A549 (cell line): ENCODE data around the gene NXPH1. TPM values are rescaled to one million over a fixed set of nuclear protein-coding genes. Genes with fewer than 3 reads are reported as not detected.

ENCODE experiments used
- ATAC-seq, 2 experiments: fragments of 200-7000 bp in 1 of 2; fragments of >200 bp in 1 of 2; cut with Nextera tagmentation in 1 of 2; cut with Tn5 transposase in 1 of 2; 3 replicates each; pipeline versions ENCODE4 v1.8.0 to v1.9.1; 2018 to 2020; ENCODE audit warnings: mild to moderate bottlenecking in 1 of 2, moderate library complexity in 1 of 2
- CTCF ChIA-PET: fragments of 300-600 bp; sonication (Branson Sonifier 250); formaldehyde crosslinking; extraction: SDS; loops from one replicate; lab custom pipeline; 2021; ENCODE audit warnings: antibody characterized with exemption, inconsistent platforms; lab: Yijun Ruan, JAX
- POLR2A ChIA-PET: fragments of 350-600 bp; formaldehyde crosslinking; extraction: SDS; loops from one replicate; lab custom pipeline; 2021; ENCODE audit warnings: antibody characterized with exemption, inconsistent platforms; lab: Yijun Ruan, JAX
- DNase-seq, 2 experiments: peaks; one replicate each; pipeline versions ENCODE4 v3.0.0 to v3.0.0-alpha.2; 2011 to 2016; ENCODE audit warnings: low read depth in 1 of 2, low spot score in 1 of 2
- FAIRE-seq: peaks from 2 replicates; lab custom pipeline; 2011; peaks lifted over from hg19 to GRCh38; lab: Jason Lieb, UNC
- H3K27ac ChIP-seq, 2 experiments: fragments of >200 bp; sonication (Bioruptor Twin); formaldehyde crosslinking; 3 replicates each; pipeline ENCODE4 v1.5.1; 2016 to 2017
- H3K4me1 ChIP-seq: fragments of >200 bp; sonication (Bioruptor Twin); formaldehyde crosslinking; 3 replicates; pipeline ENCODE4 v1.6.1; 2016
- H3K4me2 ChIP-seq: fragments of >200 bp; sonication (Bioruptor Twin); formaldehyde crosslinking; 3 replicates; pipeline ENCODE4 v1.6.1; 2016
- H3K4me3 ChIP-seq: fragments of >200 bp; sonication (Bioruptor Twin); formaldehyde crosslinking; 3 replicates; pipeline ENCODE4 v1.5.1; 2016
- H3K9me3 ChIP-seq: fragments of >200 bp; sonication (Bioruptor Twin); formaldehyde crosslinking; 3 replicates; pipeline ENCODE4 v1.6.1; 2016
- CEBPB ChIP-seq, 2 experiments: fragments of >200 bp in 1 of 2; sonication (Bioruptor Twin) in 1 of 2; formaldehyde crosslinking in 1 of 2; IDR thresholded peaks; 2 replicates each; pipeline ENCODE4 v1.6.1; 2012 to 2016
- ESRRA ChIP-seq: fragments of 150-350 bp; IDR thresholded peaks from 2 replicates; pipeline ENCODE4 v1.6.1; 2014; ENCODE audit warnings: mild to moderate bottlenecking, low read length, borderline replicate concordance
- FOXS1 ChIP-seq: fragments of 250-450 bp; sonication (Bioruptor Pico); IDR thresholded peaks from 2 replicates; pipeline ENCODE4 v1.5.0; 2020; ENCODE audit warnings: mild to moderate bottlenecking, moderate library complexity
- HOXB5 ChIP-seq: fragments of 250-450 bp; sonication (Bioruptor Pico); IDR thresholded peaks from 2 replicates; pipeline ENCODE4 v1.5.0; 2020; ENCODE audit warnings: mild to moderate bottlenecking, moderate library complexity
- JUN ChIP-seq, 2 experiments: fragments of >200 bp; sonication (Bioruptor Twin); formaldehyde crosslinking; IDR thresholded peaks; 2 replicates in 1 of 2; 3 replicates in 1 of 2; pipeline ENCODE4 v1.6.1; 2016 to 2017
- JUNB ChIP-seq: fragments of >200 bp; sonication (Bioruptor Twin); formaldehyde crosslinking; IDR thresholded peaks from 2 replicates; pipeline ENCODE4 v1.6.1; 2016
- MYC ChIP-seq: IDR thresholded peaks from 2 replicates; pipeline ENCODE4 v1.6.1; 2012; ENCODE audit warnings: mild to moderate bottlenecking, inconsistent platforms, low read length, improper control_type of control experiment, borderline replicate concordance
- RFX5 ChIP-seq: fragments of 450-650 bp; IDR thresholded peaks from 2 replicates; pipeline ENCODE4 v1.7.1; 2014; ENCODE audit warnings: antibody characterized with exemption, mild to moderate bottlenecking, moderate library complexity
- RNF2 ChIP-seq: fragments of 200-600 bp; sonication (generic); IDR thresholded peaks from 2 replicates; pipeline ENCODE4 v1.6.1; 2016; ENCODE audit warnings: low read depth, mild to moderate bottlenecking, antibody characterized with exemption, moderate library complexity, borderline replicate concordance
- SMC3 ChIP-seq: fragments of >200 bp; sonication (Bioruptor Twin); formaldehyde crosslinking; IDR thresholded peaks from 3 replicates; pipeline ENCODE4 v1.6.1; 2018; ENCODE audit warnings: inconsistent platforms
- polyA plus RNA-seq, 4 experiments: library from polyadenylated mRNA; depleted of rRNA in 3 of 4; stranded (reverse); fragments of >200 nt; fragmentation: RNase III in 1 of 4; extraction: RNeasy Plus Mini Kit Qiagen cat#74134 plus additional on column Dnase treatment in 1 of 4; gene quantifications; 2 replicates in 3 of 4; 3 replicates in 1 of 4; pipeline ENCODE4 v1.2.3, GENCODE V29; 2011 to 2017
- TF ChIP-seq, protein P1 (sequence below): fragments of 250-450 bp; sonication (Bioruptor Pico); IDR thresholded peaks from 2 replicates; pipeline ENCODE4 v1.5.0; 2021; ENCODE audit warnings: mild to moderate bottlenecking, moderate library complexity, borderline replicate concordance
- TF ChIP-seq, protein P2 (sequence below): IDR thresholded peaks from 2 replicates; pipeline ENCODE4 v1.6.1; 2012
- TF ChIP-seq, protein P3 (sequence below): fragments of >200 bp; sonication (Bioruptor Twin); formaldehyde crosslinking; IDR thresholded peaks from 3 replicates; pipeline ENCODE4 v1.5.1; 2016
- TF ChIP-seq, protein P4 (sequence below): fragments of 250-450 bp; sonication (Bioruptor Pico); IDR thresholded peaks from 2 replicates; pipeline ENCODE4 v1.5.0; 2020; ENCODE audit warnings: low read depth, mild to moderate bottlenecking, moderate library complexity
- TF ChIP-seq, protein P5 (sequence below): IDR thresholded peaks from 2 replicates; pipeline ENCODE4 v1.6.1; 2012; ENCODE audit warnings: low read depth, borderline replicate concordance
- TF ChIP-seq, protein P6 (sequence below): fragments of 200-600 bp; sonication (generic); IDR thresholded peaks from 2 replicates; pipeline ENCODE4 v1.6.1; 2016; ENCODE audit warnings: antibody characterized with exemption, mild to moderate bottlenecking, moderate library complexity

Gene NXPH1
- polyA plus RNA-seq, 2 of the 4 experiments (the other 2 are of a cell fraction) = not detected

DNA sequence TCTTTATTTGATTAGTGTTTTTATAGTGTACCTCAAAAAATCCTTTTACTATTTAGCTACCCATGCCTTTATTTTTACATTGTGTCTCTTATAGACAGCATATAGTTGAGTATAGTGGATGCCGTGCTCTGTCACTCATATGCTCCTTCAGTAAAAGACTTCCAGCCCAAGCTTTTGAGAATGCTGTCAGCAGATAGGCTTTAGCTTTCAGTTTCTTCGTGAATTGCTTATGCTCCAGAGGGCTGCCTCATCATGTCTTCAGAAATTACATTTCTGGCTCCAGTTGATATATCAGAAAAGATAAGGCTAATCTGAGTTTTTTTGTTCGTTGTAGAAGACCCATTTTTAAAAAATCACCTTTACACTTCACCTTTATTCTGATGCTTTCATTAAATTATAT, 332.0 kb downstream of the NXPH1 start (continued):
- TF ChIP-seq, protein P1, sequence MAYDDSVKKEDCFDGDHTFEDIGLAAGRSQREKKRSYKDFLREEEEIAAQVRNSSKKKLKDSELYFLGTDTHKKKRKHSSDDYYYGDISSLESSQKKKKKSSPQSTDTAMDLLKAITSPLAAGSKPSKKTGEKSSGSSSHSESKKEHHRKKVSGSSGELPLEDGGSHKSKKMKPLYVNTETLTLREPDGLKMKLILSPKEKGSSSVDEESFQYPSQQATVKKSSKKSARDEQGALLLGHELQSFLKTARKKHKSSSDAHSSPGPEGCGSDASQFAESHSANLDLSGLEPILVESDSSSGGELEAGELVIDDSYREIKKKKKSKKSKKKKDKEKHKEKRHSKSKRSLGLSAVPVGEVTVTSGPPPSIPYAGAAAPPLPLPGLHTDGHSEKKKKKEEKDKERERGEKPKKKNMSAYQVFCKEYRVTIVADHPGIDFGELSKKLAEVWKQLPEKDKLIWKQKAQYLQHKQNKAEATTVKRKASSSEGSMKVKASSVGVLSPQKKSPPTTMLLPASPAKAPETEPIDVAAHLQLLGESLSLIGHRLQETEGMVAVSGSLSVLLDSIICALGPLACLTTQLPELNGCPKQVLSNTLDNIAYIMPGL (CRISPR knock-in tag) = no peak
- TF ChIP-seq CEBPB (IDR thresholded peaks at IDR 0.05) = no peak
- TF ChIP-seq, protein P2, sequence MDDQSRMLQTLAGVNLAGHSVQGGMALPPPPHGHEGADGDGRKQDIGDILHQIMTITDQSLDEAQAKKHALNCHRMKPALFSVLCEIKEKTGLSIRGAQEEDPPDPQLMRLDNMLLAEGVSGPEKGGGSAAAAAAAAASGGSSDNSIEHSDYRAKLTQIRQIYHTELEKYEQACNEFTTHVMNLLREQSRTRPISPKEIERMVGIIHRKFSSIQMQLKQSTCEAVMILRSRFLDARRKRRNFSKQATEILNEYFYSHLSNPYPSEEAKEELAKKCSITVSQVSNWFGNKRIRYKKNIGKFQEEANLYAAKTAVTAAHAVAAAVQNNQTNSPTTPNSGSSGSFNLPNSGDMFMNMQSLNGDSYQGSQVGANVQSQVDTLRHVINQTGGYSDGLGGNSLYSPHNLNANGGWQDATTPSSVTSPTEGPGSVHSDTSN = no peak
- TF ChIP-seq RNF2 = no peak
- TF ChIP-seq, protein P3, sequence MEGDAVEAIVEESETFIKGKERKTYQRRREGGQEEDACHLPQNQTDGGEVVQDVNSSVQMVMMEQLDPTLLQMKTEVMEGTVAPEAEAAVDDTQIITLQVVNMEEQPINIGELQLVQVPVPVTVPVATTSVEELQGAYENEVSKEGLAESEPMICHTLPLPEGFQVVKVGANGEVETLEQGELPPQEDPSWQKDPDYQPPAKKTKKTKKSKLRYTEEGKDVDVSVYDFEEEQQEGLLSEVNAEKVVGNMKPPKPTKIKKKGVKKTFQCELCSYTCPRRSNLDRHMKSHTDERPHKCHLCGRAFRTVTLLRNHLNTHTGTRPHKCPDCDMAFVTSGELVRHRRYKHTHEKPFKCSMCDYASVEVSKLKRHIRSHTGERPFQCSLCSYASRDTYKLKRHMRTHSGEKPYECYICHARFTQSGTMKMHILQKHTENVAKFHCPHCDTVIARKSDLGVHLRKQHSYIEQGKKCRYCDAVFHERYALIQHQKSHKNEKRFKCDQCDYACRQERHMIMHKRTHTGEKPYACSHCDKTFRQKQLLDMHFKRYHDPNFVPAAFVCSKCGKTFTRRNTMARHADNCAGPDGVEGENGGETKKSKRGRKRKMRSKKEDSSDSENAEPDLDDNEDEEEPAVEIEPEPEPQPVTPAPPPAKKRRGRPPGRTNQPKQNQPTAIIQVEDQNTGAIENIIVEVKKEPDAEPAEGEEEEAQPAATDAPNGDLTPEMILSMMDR = no peak
- TF ChIP-seq JUN (IDR thresholded peaks at IDR 0.05) = no peak
- TF ChIP-seq, protein P4, sequence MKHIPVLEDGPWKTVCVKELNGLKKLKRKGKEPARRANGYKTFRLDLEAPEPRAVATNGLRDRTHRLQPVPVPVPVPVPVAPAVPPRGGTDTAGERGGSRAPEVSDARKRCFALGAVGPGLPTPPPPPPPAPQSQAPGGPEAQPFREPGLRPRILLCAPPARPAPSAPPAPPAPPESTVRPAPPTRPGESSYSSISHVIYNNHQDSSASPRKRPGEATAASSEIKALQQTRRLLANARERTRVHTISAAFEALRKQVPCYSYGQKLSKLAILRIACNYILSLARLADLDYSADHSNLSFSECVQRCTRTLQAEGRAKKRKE (CRISPR knock-in tag) = no peak

DNA sequence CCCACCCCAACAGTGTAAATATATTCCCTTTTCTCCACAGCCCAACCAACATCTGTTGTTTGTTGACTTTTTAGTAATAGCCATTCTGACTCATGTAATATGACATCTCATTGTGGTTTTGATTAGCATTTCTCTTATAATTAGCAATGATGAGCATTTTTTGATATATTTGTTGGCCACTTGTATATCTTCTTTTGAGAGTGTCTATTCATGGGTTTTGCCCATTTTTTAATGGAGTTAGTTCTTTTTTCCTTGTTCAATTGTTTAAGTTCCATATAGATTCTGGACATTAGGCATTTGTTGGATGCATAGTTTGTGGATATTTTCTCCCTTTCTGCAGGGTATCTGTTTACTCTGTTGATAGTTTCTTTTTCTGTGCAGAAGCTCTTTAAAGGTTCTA, 340.1 kb downstream of the NXPH1 start:
- ATAC-seq = no peak
- no peaks in the 10 kb centered on the region for H3K9me3 ChIP-seq
- DNase-seq = no peak
- no peak overlapping the region for H3K4me3 ChIP-seq
- no peak overlapping the region for H3K27ac ChIP-seq
- POLR2A ChIA-PET = no interaction called here
- CTCF ChIA-PET = interaction anchor here (0.6 kb wide), 2 partner anchors 247 to 1383 kb away, joined by 3 read pairs; no protein-coding TSS in a partner anchor
- no peaks in the 10 kb centered on the region for H3K4me1 ChIP-seq
- H3K4me2 ChIP-seq = no peak overlapping the region
- TF ChIP-seq SMC3 (no peak), MYC (no peak), RFX5 (no peak), FOXS1 (CRISPR knock-in tag) (no peak), JUNB (no peak), HOXB5 (CRISPR knock-in tag) (no peak), ESRRA (no peak), JUN (IDR thresholded peaks at IDR 0.05) (no peak)
- TF ChIP-seq, protein P5, sequence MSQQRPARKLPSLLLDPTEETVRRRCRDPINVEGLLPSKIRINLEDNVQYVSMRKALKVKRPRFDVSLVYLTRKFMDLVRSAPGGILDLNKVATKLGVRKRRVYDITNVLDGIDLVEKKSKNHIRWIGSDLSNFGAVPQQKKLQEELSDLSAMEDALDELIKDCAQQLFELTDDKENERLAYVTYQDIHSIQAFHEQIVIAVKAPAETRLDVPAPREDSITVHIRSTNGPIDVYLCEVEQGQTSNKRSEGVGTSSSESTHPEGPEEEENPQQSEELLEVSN = no peak
- TF ChIP-seq, protein P6, sequence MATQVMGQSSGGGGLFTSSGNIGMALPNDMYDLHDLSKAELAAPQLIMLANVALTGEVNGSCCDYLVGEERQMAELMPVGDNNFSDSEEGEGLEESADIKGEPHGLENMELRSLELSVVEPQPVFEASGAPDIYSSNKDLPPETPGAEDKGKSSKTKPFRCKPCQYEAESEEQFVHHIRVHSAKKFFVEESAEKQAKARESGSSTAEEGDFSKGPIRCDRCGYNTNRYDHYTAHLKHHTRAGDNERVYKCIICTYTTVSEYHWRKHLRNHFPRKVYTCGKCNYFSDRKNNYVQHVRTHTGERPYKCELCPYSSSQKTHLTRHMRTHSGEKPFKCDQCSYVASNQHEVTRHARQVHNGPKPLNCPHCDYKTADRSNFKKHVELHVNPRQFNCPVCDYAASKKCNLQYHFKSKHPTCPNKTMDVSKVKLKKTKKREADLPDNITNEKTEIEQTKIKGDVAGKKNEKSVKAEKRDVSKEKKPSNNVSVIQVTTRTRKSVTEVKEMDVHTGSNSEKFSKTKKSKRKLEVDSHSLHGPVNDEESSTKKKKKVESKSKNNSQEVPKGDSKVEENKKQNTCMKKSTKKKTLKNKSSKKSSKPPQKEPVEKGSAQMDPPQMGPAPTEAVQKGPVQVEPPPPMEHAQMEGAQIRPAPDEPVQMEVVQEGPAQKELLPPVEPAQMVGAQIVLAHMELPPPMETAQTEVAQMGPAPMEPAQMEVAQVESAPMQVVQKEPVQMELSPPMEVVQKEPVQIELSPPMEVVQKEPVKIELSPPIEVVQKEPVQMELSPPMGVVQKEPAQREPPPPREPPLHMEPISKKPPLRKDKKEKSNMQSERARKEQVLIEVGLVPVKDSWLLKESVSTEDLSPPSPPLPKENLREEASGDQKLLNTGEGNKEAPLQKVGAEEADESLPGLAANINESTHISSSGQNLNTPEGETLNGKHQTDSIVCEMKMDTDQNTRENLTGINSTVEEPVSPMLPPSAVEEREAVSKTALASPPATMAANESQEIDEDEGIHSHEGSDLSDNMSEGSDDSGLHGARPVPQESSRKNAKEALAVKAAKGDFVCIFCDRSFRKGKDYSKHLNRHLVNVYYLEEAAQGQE = no peak
- no peak for FAIRE-seq
